OCI-LY7 (cell line): ENCODE data around the gene TMEM255B. TPM values are rescaled to one million over a fixed set of nuclear protein-coding genes. Genes with fewer than 3 reads are reported as not detected.

Experiments used
- BruUV-seq: library from RNA; stranded (reverse); fragments of 400-500 nt; replicated peaks from 2 replicates; lab custom pipeline; 2021; lab: Mats Ljungman, UMichigan
- CTCF ChIA-PET: fragments of 300-600 bp; sonication (Branson Sonifier 250); formaldehyde crosslinking; loops from one replicate; lab custom pipeline; 2022; ENCODE audit warnings: antibody characterized with exemption; ENCODE audit not compliant: unreplicated experiment; lab: Charles Lee
- POLR2A ChIA-PET: fragments of 300-600 bp; sonication (Branson Sonifier 250); formaldehyde crosslinking; loops from one replicate; lab custom pipeline; 2022; ENCODE audit warnings: antibody characterized with exemption; lab: Charles Lee
- DNase-seq: peaks from one replicate; pipeline ENCODE4 v3.0.0-alpha.2; 2015; ENCODE audit warnings: low spot score
- H2AFZ ChIP-seq: fragments of 200-600 bp; sonication (generic), shearing (Covaris generic); 2 replicates; pipeline ENCODE4 v1.6.1; 2014; ENCODE audit warnings: mild to moderate bottlenecking, antibody characterized with exemption, low read length, moderate library complexity
- H3K27ac ChIP-seq: fragments of 200-600 bp; sonication (generic); 2 replicates; pipeline ENCODE4 v1.5.1; 2014; ENCODE audit warnings: mixed run types, low read depth, mild to moderate bottlenecking, moderate library complexity, low read length, inconsistent platforms; ENCODE audit not compliant: poor library complexity, severe bottlenecking
- H3K36me3 ChIP-seq: fragments of 200-600 bp; sonication (generic); 2 replicates; pipeline ENCODE4 v1.6.1; 2014; ENCODE audit warnings: mild to moderate bottlenecking, antibody characterized with exemption, low read length, moderate library complexity, mixed read lengths; ENCODE audit not compliant: insufficient read depth
- H3K4me1 ChIP-seq: fragments of 200-600 bp; sonication (generic); 2 replicates; pipeline ENCODE4 v1.5.1; 2014; ENCODE audit warnings: mild to moderate bottlenecking, low read length; ENCODE audit not compliant: insufficient read depth, poor library complexity, severe bottlenecking
- H3K4me2 ChIP-seq: fragments of 200-600 bp; sonication (generic); 2 replicates; pipeline ENCODE4 v1.6.1; 2014; ENCODE audit warnings: mild to moderate bottlenecking, low read length
- H3K4me3 ChIP-seq: fragments of 200-600 bp; sonication (generic); 2 replicates; pipeline ENCODE4 v1.5.1; 2014; ENCODE audit warnings: mild to moderate bottlenecking, low read depth, low read length; ENCODE audit not compliant: poor library complexity, severe bottlenecking
- H3K79me2 ChIP-seq: fragments of 200-600 bp; sonication (generic); 2 replicates; pipeline ENCODE4 v1.6.1; 2016; ENCODE audit warnings: low read depth, mild to moderate bottlenecking, low read length, moderate library complexity, mixed read lengths; ENCODE audit not compliant: insufficient read depth
- H3K9me2 ChIP-seq: fragments of 200-600 bp; sonication (generic); 2 replicates; pipeline ENCODE4 v1.6.1; 2016; ENCODE audit warnings: mild to moderate bottlenecking, low read length, mixed read lengths; ENCODE audit not compliant: insufficient read depth
- H3K9me3 ChIP-seq: fragments of 200-600 bp; sonication (generic); 2 replicates; pipeline ENCODE4 v1.6.1; 2014; ENCODE audit warnings: mild to moderate bottlenecking, mixed run types, low read length, mixed read lengths
- H4K20me1 ChIP-seq: fragments of 200-600 bp; sonication (generic); 2 replicates; pipeline ENCODE4 v1.6.1; 2014; ENCODE audit warnings: mild to moderate bottlenecking, antibody characterized with exemption, low read length, moderate library complexity, mixed read lengths; ENCODE audit not compliant: insufficient read depth
- EZH2phosphoT487 ChIP-seq: fragments of 200-600 bp; sonication (generic); IDR thresholded peaks from 2 replicates; pipeline ENCODE4 v1.6.1; 2018; ENCODE audit warnings: low read depth, borderline replicate concordance, mild to moderate bottlenecking, mixed run types, antibody characterized with exemption, low read length, moderate library complexity, mixed read lengths
- intact Hi-C: fragments of 100-400 bp; cut with micrococcal nuclease; formaldehyde crosslinking; loops from one replicate; pipeline ENCODE4 v1.10.0; 2022; ENCODE audit not compliant: unreplicated experiment
- total RNA-seq, 2 experiments: library from RNA; depleted of rRNA in 1 of 2; stranded (reverse); fragments of >200 nt in 1 of 2; shearing (Covaris generic) in 1 of 2; gene quantifications; 2 replicates each; pipeline ENCODE4 v1.2.3, GENCODE V29; 2014 to 2022
- TF ChIP-seq, protein P1 (sequence below): fragments of 200-600 bp; sonication (generic); conservative IDR thresholded peaks from 2 replicates; pipeline ENCODE4 v1.5.1; 2014; ENCODE audit warnings: mild to moderate bottlenecking, antibody characterized with exemption, low read length, moderate library complexity, mixed read lengths

The TMEM255B gene
- total RNA-seq, 2 experiments from 2014 or later, result 2.6 to 6.8 TPM

DNA sequence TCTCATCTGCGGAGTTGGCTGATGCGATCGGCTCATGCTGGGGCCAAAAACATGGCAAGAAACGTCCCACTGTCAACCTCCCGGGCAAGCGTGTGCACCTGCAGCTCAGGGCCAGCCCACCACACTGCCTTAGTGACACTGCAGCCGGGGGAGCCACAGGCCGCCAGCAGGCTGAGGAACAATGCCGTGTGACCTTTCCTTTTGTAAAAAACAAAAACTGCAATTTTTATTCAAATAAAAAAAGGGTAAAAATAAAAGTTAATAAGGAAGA lies 18.8 kb upstream of the TMEM255B start:
- H3K4me3 ChIP-seq, result no peak overlapping the region
- DNase-seq, result no peak
- H3K9me2 ChIP-seq, result no peaks in the 10 kb centered on the region
- no peaks in the 10 kb centered on the region for H3K79me2 ChIP-seq
- H3K4me2 ChIP-seq, result no peak overlapping the region
- no peaks in the 10 kb centered on the region for H4K20me1 ChIP-seq
- no peaks in the 10 kb centered on the region for H3K36me3 ChIP-seq
- no TSS peak for BruUV-seq
- no peak for TF ChIP-seq EZH2phosphoT487
- TF ChIP-seq, protein P1, sequence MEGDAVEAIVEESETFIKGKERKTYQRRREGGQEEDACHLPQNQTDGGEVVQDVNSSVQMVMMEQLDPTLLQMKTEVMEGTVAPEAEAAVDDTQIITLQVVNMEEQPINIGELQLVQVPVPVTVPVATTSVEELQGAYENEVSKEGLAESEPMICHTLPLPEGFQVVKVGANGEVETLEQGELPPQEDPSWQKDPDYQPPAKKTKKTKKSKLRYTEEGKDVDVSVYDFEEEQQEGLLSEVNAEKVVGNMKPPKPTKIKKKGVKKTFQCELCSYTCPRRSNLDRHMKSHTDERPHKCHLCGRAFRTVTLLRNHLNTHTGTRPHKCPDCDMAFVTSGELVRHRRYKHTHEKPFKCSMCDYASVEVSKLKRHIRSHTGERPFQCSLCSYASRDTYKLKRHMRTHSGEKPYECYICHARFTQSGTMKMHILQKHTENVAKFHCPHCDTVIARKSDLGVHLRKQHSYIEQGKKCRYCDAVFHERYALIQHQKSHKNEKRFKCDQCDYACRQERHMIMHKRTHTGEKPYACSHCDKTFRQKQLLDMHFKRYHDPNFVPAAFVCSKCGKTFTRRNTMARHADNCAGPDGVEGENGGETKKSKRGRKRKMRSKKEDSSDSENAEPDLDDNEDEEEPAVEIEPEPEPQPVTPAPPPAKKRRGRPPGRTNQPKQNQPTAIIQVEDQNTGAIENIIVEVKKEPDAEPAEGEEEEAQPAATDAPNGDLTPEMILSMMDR, result no peak
- H3K9me3 ChIP-seq, result no peaks in the 10 kb centered on the region
- no peak overlapping the region for H3K27ac ChIP-seq
- no peak overlapping the region for H2AFZ ChIP-seq
- ChIA-PET CTCF (no interaction called here), POLR2A (no interaction called here)
- no peaks in the 10 kb centered on the region for H3K4me1 ChIP-seq
- intact Hi-C loops, result no loop called here

DNA sequence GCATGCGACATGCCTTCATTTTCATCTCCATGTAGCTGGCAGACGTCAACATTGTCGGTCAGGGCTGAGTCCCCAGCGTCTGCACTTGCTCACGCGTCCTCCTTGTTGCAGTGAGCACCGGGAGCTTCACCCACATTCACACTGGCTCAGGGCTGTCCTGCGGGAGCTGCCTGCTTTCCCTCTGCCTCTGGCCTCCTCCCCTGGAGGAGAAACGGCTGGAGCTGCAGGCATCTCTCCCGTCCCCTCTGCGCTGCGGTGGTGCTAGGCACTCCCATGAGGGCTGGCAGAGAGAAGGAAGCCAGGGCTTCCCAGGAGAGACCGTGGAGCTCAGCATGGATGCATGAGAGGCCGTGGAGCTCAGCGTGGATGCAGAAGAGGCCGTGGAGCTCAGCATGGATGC lies 18.4 kb upstream of the TMEM255B start:
- no peaks in the 10 kb centered on the region for H3K9me2 ChIP-seq
- POLR2A ChIA-PET, result no interaction called here
- DNase-seq, result no peak
- no peak overlapping the region for H2AFZ ChIP-seq
- no peak overlapping the region for H3K4me2 ChIP-seq
- no peaks in the 10 kb centered on the region for H4K20me1 ChIP-seq
- H3K27ac ChIP-seq, result no peak overlapping the region
- CTCF ChIA-PET, result no interaction called here
- no peaks in the 10 kb centered on the region for H3K79me2 ChIP-seq
- no peaks in the 10 kb centered on the region for H3K9me3 ChIP-seq
- no TSS peak for BruUV-seq
- no peak overlapping the region for H3K4me3 ChIP-seq
- no peaks in the 10 kb centered on the region for H3K36me3 ChIP-seq
- intact Hi-C loops, result no loop called here
- no peaks in the 10 kb centered on the region for H3K4me1 ChIP-seq
- TF ChIP-seq EZH2phosphoT487, result no peak
- TF ChIP-seq, protein P1, result no peak

DNA sequence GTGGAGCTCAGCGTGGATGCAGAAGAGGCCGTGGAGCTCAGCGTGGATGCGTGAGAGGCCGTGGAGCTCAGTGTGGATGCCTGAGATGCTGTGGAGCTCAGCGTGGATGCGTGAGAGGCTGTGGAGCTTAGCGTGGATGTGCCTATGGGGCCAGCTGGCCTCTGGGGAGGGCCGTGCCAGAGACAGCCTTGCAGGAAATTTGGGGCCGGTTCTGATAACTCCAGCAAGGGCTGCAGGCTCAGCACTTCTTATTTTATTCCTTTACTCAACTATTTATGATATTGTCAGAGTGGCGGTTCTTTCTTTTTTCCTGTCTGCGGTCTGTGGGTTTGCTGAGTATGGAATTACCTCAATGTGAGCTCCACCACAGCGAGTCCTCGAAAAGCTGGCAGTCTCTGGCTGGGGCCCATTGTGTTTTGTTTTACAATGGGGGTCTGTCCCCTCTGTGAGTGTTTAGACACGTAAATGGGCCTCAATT lies 17.8 kb upstream of the TMEM255B start:
- CTCF ChIA-PET, result no interaction called here
- Histone ChIP-seq H3K4me2 (no peak overlapping the region), H3K4me1 (no peaks in the 10 kb centered on the region), H3K9me3 (no peaks in the 10 kb centered on the region), H3K27ac (no peak overlapping the region), H4K20me1 (no peaks in the 10 kb centered on the region), H2AFZ (no peak overlapping the region), H3K4me3 (no peak overlapping the region), H3K36me3 (no peaks in the 10 kb centered on the region), H3K9me2 (no peaks in the 10 kb centered on the region), H3K79me2 (no peaks in the 10 kb centered on the region)
- DNase-seq, result no peak
- intact Hi-C loops, result no loop called here
- no TSS peak for BruUV-seq
- TF ChIP-seq EZH2phosphoT487, result no peak
- TF ChIP-seq, protein P1, result no peak
- POLR2A ChIA-PET, result interaction anchor here (0.6 kb wide), 1 partner anchor 9 kb away, joined by 4 read pairs; no protein-coding TSS in a partner anchor
